Measurements from ENCODE around the gene FUT3.

Gene FUT3

DNA sequence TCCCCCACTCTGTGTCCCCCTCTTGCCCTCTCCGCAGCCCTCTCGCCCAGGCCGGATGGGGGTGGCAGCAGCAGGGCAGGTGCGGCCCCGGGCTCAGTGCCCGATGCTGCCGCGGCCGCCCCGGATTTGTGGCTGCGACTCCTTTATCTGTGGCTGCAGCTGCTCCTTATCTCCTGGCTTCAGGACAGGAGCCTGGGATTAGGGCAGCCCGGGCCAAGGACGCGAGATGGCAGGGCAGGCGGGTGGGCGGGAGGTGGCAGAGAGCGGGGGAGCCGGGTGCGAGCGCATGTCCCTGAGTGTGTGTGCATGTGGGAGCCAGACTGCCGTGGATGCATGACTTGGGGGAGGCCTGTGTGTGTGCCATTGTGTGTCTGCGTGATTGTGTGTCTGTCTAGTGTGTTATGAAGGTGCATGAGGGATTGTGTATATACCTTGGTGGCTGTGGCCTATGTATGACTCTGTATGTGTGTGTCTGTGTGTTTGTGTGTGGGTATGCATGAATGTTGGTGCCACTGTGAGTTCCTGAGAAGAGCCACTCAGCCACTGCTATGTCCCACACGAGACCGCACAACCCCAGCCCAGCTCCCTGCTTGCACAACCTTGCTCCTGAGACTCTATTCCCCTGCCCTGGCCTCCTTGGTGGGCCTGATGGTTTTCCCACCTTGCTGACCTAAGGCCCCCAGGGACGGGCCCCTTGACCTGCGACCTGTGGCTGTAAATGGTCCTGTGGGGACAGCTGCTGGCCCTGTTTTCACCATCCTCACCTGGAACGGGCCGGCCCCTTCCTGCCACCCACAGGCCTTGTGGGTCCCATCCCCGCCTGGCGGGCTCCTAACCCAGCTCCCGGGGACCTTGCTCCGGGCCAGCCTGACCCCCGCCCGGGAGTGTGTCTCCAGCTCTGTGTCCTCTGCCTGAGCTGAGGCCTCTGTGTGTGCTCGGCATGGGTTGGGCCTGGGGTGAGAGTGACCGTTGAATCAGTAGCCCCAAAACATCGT lies 51.7 kb downstream of the FUT3 start:
- no peak for FAIRE-seq

DNA sequence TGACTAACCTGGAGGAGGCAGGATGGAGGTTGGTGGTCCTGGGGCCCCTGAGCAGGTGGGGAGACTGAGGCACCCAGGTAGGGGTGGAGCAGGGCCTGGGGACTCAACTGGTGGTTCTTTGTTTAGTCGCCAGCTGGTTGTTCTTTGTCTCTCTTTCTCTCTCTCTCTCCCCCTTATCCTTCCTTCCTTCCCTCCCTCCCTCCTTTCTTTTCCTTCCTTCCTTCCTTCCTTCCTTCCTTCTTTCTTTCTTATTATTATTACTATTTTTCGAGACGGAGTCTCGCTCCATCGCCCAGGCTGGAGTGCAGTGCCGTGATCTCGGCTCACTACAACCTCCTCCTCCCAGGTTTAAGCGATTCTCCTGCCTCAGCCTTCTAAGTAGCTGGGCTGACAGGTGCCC lies 53.0 kb downstream of the FUT3 start:
- FAIRE-seq: no peak

DNA sequence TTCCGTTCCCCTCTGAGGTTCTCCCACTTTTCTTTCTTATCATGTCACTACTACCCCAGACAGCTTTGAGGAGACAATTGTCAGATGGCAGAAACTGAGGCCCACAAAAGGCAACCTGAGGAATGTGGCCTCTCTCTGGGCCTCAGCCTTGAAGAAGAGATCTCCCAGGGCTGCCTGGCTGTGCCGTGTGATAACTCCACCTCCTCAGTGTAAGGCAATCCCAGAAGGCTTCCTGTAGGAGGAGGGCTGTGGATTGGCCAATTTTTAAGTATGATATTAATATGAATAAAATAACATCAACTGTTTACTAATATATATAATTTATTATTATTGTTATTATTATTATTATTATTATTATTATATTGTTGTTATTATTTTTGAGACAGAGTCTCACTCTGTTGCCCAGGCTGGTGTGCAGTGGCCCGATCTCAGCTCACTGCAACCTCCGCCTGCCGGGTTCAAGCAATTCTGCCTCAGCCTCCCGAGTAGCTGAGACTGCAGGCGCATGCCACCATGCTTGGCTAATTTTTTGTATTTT lies 55.8 kb downstream of the FUT3 start:
- no peak for FAIRE-seq

DNA sequence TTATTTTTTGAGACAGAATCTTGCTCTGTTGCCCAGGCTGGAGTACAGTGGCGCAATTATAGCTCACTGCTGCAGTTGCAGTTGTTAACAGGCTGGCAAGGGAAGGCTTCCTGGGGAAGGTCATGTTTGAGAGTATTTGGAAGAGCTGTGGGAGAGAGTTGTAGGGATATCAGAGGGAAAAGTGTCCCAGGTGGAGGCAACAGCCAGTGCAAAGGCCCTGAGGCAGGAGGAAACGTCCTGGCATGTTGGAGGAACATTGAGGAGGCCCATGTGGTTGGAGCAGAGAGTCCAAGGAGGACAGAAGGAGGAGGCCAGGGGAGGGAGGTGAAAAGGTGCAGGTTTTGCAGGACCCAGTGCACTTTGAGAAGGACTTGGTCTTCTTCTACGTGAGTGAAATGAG lies 58.1 kb downstream of the FUT3 start:
- no peak for FAIRE-seq

All from G401.6 (cell line).